Measurements from ENCODE around the gene NEUROD6.

DNA sequence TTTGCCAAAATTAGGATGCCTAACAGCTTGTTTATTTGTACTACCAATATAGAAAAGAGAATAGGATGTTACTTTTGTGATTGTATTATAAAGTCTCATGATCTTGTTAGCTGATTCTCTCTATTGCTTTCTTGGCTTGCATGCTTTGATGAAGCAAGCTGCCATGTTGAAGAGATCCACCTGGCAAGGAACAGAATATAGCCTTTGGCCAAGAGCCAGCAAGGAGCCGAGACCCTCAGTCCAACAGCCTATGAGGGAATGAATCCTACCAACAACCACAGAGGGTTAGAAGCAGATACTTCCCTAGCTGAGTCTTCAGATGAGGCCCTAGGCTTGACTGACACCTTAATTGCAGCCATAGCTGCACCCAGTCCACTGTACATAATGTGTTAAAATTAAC lies 41.2 kb downstream of the NEUROD6 start:
- TF ChIP-seq, protein P1, sequence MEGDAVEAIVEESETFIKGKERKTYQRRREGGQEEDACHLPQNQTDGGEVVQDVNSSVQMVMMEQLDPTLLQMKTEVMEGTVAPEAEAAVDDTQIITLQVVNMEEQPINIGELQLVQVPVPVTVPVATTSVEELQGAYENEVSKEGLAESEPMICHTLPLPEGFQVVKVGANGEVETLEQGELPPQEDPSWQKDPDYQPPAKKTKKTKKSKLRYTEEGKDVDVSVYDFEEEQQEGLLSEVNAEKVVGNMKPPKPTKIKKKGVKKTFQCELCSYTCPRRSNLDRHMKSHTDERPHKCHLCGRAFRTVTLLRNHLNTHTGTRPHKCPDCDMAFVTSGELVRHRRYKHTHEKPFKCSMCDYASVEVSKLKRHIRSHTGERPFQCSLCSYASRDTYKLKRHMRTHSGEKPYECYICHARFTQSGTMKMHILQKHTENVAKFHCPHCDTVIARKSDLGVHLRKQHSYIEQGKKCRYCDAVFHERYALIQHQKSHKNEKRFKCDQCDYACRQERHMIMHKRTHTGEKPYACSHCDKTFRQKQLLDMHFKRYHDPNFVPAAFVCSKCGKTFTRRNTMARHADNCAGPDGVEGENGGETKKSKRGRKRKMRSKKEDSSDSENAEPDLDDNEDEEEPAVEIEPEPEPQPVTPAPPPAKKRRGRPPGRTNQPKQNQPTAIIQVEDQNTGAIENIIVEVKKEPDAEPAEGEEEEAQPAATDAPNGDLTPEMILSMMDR (IDR thresholded peaks at IDR 0.05) = no peak
- TF ChIP-seq POLR2A (IDR thresholded peaks at IDR 0.05) = no peak
